PC-3 (cell line): ENCODE results near the gene TPRN.

ENCODE experiments used
- CTCF ChIP-seq: fragments of 300-600 bp; sonication (generic); conservative IDR thresholded peaks from 2 replicates; pipeline ENCODE4 v1.5.1; 2017; ENCODE audit warnings: antibody characterized with exemption, low read depth, mild to moderate bottlenecking, low read length
- EZH2 ChIP-seq: fragments of 300-600 bp; sonication (generic); IDR thresholded peaks from one replicate; pipeline ENCODE4 v1.6.1; 2017; ENCODE audit warnings: antibody characterized with exemption, mild to moderate bottlenecking, low read length; ENCODE audit not compliant: unreplicated experiment

DNA sequence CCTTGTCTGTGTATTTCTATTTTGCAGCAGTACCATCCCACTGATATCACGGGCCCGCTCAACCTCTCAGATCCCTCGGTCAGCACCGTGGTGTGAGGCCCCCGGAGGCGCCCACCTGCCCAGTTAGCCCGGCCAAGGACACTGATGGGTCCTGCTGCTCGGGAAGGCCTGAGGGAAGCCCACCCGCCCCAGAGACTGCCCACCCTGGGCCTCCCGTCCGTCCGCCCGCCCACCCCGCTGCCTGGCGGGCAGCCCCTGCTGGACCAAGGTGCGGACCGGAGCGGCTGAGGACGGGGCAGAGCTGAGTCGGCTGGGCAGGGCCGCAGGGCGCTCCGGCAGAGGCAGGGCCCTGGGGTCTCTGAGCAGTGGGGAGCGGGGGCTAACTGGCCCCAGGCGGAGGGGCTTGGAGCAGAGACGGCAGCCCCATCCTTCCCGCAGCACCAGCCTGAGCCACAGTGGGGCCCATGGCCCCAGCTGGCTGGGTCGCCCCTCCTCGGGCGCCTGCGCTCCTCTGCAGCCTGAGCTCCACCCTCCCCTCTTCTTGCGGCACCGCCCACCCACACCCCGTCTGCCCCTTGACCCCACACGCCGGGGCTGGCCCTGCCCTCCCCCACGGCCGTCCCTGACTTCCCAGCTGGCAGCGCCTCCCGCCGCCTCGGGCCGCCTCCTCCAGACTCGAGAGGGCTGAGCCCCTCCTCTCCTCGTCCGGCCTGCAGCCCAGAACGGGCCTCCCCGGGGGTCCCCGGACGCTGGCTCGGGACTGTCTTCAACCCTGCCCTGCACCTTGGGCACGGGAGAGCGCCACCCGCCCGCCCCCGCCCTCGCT, 32.6 kb downstream of the TPRN start:
- TF ChIP-seq CTCF = no peak
- no peak for TF ChIP-seq EZH2
